Activated T-helper 17 cell treated with anti-CD3 and anti-CD28 coated beads, Interleukin-2, amount 50 U/mL, for 72 hours (primary cell): ENCODE data around the gene SRSF5. TPM values are rescaled to one million over a fixed set of nuclear protein-coding genes. Genes with fewer than 3 reads are reported as not detected.
"Not testable (repeated sequence)": the region's sequence is repeated elsewhere in the genome, so short reads cannot be mapped to it uniquely, and the experiment has no call there.

Experiments
- ATAC-seq: fragments of 150-1000 bp; cut with Tn5 transposase; replicated peaks from 2 replicates; pipeline ENCODE4 v1.10.0; 2021; ENCODE audit warnings: mild to moderate bottlenecking, moderate library complexity
- H3K27ac Mint-ChIP-seq: one replicate; pipeline ENCODE4 v1.8.0; 2022; ENCODE audit warnings: mixed read lengths
- H3K27me3 Mint-ChIP-seq: one replicate; pipeline ENCODE4 v1.8.0; 2022; ENCODE audit warnings: mixed read lengths
- H3K36me3 Mint-ChIP-seq: one replicate; pipeline ENCODE4 v1.8.0; 2022; ENCODE audit warnings: low read depth, mild to moderate bottlenecking, mixed read lengths
- H3K4me1 Mint-ChIP-seq: one replicate; pipeline ENCODE4 v1.8.0; 2022; ENCODE audit warnings: mixed read lengths
- H3K4me3 Mint-ChIP-seq: one replicate; pipeline ENCODE4 v1.8.0; 2022; ENCODE audit warnings: mild to moderate bottlenecking, mixed read lengths
- H3K9me3 Mint-ChIP-seq: one replicate; pipeline ENCODE4 v1.8.0; 2022; ENCODE audit warnings: mixed read lengths
- total RNA-seq, 2 donors: library from RNA; stranded (reverse); gene quantifications; one replicate each; pipeline ENCODE4 v1.2.3, GENCODE V29; 2022

Gene SRSF5
- total RNA-seq, 2 donors from 2014 or later = 280 to 368 TPM

GRCh38 chr14:69808919-69809808, 42.2 kb downstream of the SRSF5 start:
- no peak overlapping the region for H3K27ac Mint-ChIP-seq
- no peaks in the 10 kb centered on the region for H3K4me1 Mint-ChIP-seq
- ATAC-seq = no peak
- H3K36me3 Mint-ChIP-seq = no peaks in the 10 kb centered on the region
- H3K9me3 Mint-ChIP-seq = no peaks in the 10 kb centered on the region
- peaks cover 6% of the 10 kb centered on the region for H3K27me3 Mint-ChIP-seq
- no peak overlapping the region for H3K4me3 Mint-ChIP-seq

DNA sequence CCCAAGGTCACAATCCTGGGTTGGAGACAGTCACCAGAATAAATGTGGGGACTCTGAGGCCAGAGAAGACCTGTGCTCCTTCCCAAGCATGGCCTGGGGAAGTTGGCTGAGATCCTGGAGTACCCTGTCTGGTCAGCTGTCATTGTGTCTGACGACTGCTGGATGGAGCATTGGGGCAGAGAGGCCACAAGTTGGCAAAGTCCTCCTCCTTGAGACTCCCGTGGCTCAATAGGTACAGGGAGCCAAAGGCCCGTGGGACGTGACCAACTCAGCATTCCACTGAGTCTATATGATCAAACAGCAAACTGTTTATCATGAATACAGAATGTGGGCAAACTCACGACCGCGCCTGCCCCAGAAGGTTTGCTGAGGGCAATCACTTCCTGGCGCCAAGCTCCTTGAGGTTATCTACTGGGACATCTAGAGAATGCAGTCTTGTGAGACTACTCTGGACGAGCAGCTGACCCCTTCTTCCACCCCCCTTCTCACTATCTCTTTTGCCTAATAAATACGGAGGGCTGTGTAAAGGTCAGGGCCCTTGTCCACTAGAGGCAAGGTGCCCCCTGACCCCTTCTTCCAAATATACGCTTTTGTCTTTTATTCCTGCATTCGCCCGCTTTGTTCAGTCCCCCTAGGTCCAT, 44.4 kb downstream of the SRSF5 start:
- H3K27ac Mint-ChIP-seq = no peak overlapping the region
- H3K4me3 Mint-ChIP-seq = no peak overlapping the region
- H3K27me3 Mint-ChIP-seq = peaks cover 6% of the 10 kb centered on the region
- H3K4me1 Mint-ChIP-seq = no peaks in the 10 kb centered on the region
- no peaks in the 10 kb centered on the region for H3K9me3 Mint-ChIP-seq
- no peak for ATAC-seq
- H3K36me3 Mint-ChIP-seq = no peaks in the 10 kb centered on the region

GRCh38 chr14:69811868-69812252, 44.9 kb downstream of the SRSF5 start:
- H3K4me1 Mint-ChIP-seq = no peaks in the 10 kb centered on the region
- H3K27me3 Mint-ChIP-seq = peaks cover 6% of the 10 kb centered on the region
- H3K9me3 Mint-ChIP-seq = no peaks in the 10 kb centered on the region
- H3K36me3 Mint-ChIP-seq = no peaks in the 10 kb centered on the region
- H3K4me3 Mint-ChIP-seq = no peak overlapping the region
- H3K27ac Mint-ChIP-seq = no peak overlapping the region
- no peak for ATAC-seq

GRCh38 chr14:69812711-69813110, 45.8 kb downstream of the SRSF5 start:
- no peak overlapping the region for H3K27ac Mint-ChIP-seq
- no peaks in the 10 kb centered on the region for H3K36me3 Mint-ChIP-seq
- H3K9me3 Mint-ChIP-seq = no peaks in the 10 kb centered on the region
- no peaks in the 10 kb centered on the region for H3K4me1 Mint-ChIP-seq
- peaks cover 6% of the 10 kb centered on the region for H3K27me3 Mint-ChIP-seq
- H3K4me3 Mint-ChIP-seq = no peak overlapping the region
- no peak for ATAC-seq

GRCh38 chr14:69813346-69813745, 46.4 kb downstream of the SRSF5 start:
- not testable (repeated sequence) for ATAC-seq, H3K27ac Mint-ChIP-seq, H3K27me3 Mint-ChIP-seq, H3K9me3 Mint-ChIP-seq, H3K4me3 Mint-ChIP-seq, H3K36me3 Mint-ChIP-seq, H3K4me1 Mint-ChIP-seq

DNA sequence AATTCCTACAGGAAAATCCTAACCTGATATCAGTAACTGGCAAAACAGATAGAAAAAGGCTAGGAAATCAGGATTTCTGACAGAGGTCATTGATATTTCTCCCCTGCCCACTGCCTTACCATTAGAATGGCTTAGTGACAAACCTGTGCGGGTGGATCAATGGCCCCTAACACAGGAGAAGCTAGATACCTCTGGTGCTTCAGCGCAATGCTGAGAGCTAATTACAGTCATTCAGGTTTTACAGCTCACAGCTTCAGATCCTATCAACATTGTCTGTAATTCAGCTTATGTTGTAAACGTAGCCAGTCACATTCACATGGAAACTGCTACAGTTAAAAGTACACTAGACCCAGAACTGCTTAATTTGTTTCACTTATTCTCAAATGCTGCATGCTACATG, 47.5 kb downstream of the SRSF5 start:
- ATAC-seq = no peak
- H3K4me3 Mint-ChIP-seq = no peak overlapping the region
- H3K9me3 Mint-ChIP-seq = no peaks in the 10 kb centered on the region
- no peak overlapping the region for H3K27ac Mint-ChIP-seq
- H3K4me1 Mint-ChIP-seq = no peaks in the 10 kb centered on the region
- no peaks in the 10 kb centered on the region for H3K36me3 Mint-ChIP-seq
- peaks cover 6% of the 10 kb centered on the region for H3K27me3 Mint-ChIP-seq

DNA sequence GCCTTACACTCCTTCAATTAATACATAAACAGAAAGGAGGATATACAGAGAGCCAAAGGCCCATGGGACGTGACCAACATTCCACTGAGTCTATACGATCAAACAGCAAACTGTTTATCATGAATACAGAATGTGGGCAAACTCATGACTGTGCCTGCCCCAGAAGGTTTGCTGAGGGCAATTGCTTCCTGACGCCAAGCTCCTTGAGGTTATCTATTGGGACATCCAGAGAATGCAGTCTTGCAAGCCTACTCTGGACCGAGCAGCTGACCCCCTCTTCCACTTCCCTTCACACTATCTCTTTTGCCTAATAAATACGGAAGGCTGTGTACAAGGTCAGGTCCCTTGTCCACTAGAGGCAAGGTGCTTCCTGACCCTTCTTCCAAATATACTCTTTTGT, 48.6 kb downstream of the SRSF5 start:
- peaks cover 6% of the 10 kb centered on the region for H3K27me3 Mint-ChIP-seq
- H3K4me3 Mint-ChIP-seq = no peak overlapping the region
- no peak overlapping the region for H3K27ac Mint-ChIP-seq
- H3K36me3 Mint-ChIP-seq = no peaks in the 10 kb centered on the region
- H3K4me1 Mint-ChIP-seq = no peaks in the 10 kb centered on the region
- no peaks in the 10 kb centered on the region for H3K9me3 Mint-ChIP-seq
- no peak for ATAC-seq

- no peak overlapping the region for H3K27ac Mint-ChIP-seq
- no peaks in the 10 kb centered on the region for H3K4me1 Mint-ChIP-seq
- no peak for ATAC-seq
- peaks cover 6% of the 10 kb centered on the region for H3K27me3 Mint-ChIP-seq
- no peaks in the 10 kb centered on the region for H3K9me3 Mint-ChIP-seq
- no peak overlapping the region for H3K4me3 Mint-ChIP-seq
- H3K36me3 Mint-ChIP-seq = no peaks in the 10 kb centered on the region
Observed at GRCh38 chr14:69816216-69816615, 49.3 kb downstream of the SRSF5 start.

GRCh38 chr14:69818758-69819191, 51.8 kb downstream of the SRSF5 start:
- Mint-ChIP-seq H3K27me3 (peaks cover 6% of the 10 kb centered on the region), H3K4me3 (no peak overlapping the region), H3K4me1 (no peaks in the 10 kb centered on the region), H3K36me3 (no peaks in the 10 kb centered on the region), H3K27ac (no peak overlapping the region), H3K9me3 (no peaks in the 10 kb centered on the region)
- ATAC-seq = peak; percentile 82

GRCh38 chr14:69819607-69820006, 52.7 kb downstream of the SRSF5 start:
- ATAC-seq = no peak
- Mint-ChIP-seq H3K36me3 (no peaks in the 10 kb centered on the region), H3K4me3 (no peak overlapping the region), H3K9me3 (no peaks in the 10 kb centered on the region), H3K4me1 (no peaks in the 10 kb centered on the region), H3K27ac (no peak overlapping the region), H3K27me3 (peaks cover 4% of the 10 kb centered on the region)

- Mint-ChIP-seq H3K27ac (no peak overlapping the region), H3K9me3 (no peaks in the 10 kb centered on the region), H3K36me3 (no peaks in the 10 kb centered on the region), H3K27me3 (peaks cover 4% of the 10 kb centered on the region), H3K4me1 (no peaks in the 10 kb centered on the region), H3K4me3 (no peak overlapping the region)
- ATAC-seq = no peak
Observed at GRCh38 chr14:69820991-69821390, 54.0 kb downstream of the SRSF5 start.

Other genes starting within 250 kb of the SRSF5 start
- gene CCDC177, start 192.3 kb upstream of the SRSF5 start, total RNA-seq = not detected
- gene SUSD6, start 155.5 kb upstream of the SRSF5 start, total RNA-seq = 10 to 100 TPM; 76.9 to 96.4 TPM
- not detected for gene SLC10A1, start 30.1 kb downstream of the SRSF5 start, total RNA-seq
- gene SMOC1, start 112.3 kb downstream of the SRSF5 start, total RNA-seq = not detected